ENCODE data around the gene LRRC4.

Gene LRRC4

GRCh38 chr7:128005117-128005516 is 26.1 kb downstream of the LRRC4 start:
- DNase-seq (ENCODE audit: low read depth), result no peak

DNA sequence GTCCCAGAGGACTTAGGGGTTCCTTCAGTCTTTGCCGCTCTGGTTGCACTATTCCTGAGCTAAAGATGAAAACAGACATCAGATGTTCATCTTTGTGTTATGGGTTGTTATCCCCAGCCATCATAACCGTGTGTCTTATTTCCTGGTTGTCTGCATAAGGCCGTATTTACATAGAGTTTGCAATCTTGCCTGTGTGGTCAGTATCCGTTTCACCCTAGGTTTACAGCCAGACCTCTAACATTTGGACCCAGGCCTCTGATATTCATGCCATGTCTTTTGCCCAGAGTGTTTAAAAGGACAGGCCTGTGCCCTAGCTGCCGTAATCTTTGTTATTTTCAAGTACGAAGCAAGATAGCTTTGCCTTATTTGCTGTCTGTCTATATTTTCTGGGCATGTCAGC is 26.6 kb downstream of the LRRC4 start:
- no peak for DNase-seq (ENCODE audit: low read depth)

DNA sequence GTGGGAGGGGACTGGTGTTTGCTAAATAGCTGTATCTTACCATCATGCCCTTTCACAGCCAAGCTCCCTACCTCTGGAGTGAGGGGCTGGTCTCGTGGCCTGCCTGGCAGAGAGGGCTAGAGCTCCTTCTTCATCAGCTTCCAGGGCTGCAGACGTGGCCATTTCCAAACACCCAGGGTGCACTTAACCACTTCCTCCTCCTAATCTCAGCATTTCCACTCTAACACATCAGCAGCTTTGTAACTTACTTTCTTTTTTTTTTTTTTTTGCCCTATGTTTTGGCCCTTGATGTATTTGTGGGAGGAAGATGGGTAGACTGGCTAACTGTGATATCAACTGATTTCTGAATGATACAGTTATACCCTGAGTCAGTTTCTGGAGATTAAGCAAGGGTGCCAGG is 27.4 kb downstream of the LRRC4 start:
- DNase-seq (ENCODE audit: low read depth), result no peak

- DNase-seq (ENCODE audit: low read depth), result no peak
These were observed 28.1 kb downstream of the LRRC4 start for GRCh38 chr7:128003167-128003566.

- peak; percentile 81 for DNase-seq (ENCODE audit: low read depth)
These were observed 30.4 kb downstream of the LRRC4 start for GRCh38 chr7:128000854-128001265.

- DNase-seq (ENCODE audit: low read depth), result peak; percentile 74
These were observed 31.2 kb downstream of the LRRC4 start for GRCh38 chr7:128000048-128000447.

DNA sequence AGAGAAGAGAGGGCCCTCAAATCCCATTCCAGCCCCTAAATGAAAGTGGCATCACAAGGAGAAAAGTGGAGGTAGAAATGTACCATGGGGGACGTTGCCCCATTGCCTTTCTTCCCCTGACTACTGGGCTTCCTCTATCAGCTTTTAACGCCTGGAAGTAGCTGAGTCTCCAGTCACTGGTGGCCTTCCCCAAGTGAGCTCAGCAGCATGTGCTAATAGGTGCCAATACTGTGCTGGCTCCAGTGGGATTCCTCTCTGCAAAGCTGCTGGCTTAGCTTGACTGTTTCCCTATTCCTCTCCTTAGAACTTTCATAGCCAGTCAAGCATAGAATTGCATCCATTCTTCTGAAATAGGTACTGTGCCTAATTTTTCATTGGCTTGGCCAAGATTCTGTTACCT is 32.6 kb downstream of the LRRC4 start:
- no peak for DNase-seq (ENCODE audit: low read depth)

DNA sequence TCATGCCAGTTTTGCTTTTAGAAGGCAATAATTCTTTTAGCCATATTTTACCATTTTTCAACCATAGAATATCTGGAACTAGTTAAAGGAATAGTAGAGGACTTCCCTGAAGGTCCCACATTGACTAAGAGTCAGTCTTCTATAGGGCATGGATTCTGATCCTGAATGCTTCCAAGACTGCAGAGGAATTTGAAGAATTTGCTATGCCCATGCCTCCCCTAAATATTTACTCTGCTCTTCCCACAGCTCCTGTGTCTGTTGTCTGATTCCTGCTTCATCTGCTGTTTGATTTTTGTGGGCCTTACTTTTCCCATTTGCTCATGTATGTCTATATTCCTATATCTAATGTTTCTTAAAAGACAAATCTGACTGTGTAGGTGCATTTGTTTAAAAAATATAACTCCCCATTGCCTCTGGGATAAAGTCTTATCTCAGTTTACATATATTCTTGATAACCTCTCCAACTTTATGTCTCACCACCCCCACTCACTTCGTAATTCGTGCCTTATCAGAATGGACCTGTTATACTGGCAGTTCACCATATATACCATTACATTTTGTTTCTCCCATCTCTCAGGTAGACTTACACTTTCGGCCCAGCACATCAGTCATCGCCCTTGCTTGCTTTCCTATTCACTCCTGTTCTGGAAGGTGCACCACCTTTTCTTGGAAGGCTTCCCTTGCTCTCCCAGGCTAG is 33.9 kb downstream of the LRRC4 start:
- DNase-seq (ENCODE audit: low read depth), result peak; percentile 22

DNA sequence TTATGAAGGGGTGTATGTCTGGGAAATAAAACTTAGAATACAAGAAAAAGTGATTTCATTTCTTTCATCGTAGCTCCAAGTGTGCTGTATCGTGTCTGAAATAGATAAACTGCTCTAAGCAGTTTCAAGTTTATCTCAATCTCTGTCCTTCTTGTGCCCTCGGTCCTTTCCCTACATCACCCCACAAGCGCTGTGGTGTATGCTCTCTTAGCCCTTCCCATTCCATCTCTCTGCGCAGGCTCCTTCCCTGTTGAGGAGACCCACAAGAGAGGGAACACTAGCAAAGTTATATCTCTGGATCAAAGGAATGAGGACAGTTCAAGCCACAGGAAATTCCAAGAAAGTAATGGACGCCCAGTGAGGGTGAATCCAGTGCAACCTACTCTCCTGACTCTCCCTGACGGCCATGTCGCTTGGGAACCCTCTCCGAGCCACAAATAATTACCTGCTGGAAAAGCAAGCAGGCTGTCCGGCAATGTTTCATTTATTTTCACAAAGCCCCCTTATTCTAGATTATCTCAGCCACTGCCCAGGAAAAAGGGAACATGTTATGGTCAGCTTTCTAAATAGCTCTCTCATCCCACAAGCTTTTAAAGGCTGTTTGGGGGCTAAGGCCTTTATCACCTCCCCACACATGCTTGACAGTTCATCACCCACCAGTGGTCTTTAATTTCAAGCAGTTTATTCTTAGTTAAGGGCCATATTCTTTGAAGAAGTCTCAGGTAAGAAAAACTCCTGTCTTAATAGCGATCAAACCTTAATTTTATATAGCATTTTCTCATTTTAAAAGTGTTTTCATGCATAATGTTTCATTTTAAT is 34.8 kb downstream of the LRRC4 start:
- DNase-seq (ENCODE audit: low read depth), result peak; percentile 18

GRCh38 chr7:127995881-127996215 is 35.4 kb downstream of the LRRC4 start:
- peak; percentile 21 for DNase-seq (ENCODE audit: low read depth)

- DNase-seq (ENCODE audit: low read depth), result peak; percentile 38
These were observed 35.9 kb downstream of the LRRC4 start for GRCh38 chr7:127995156-127995880.

- DNase-seq (ENCODE audit: low read depth), result no peak
These were observed 37.2 kb downstream of the LRRC4 start for GRCh38 chr7:127993987-127994386.

DNA sequence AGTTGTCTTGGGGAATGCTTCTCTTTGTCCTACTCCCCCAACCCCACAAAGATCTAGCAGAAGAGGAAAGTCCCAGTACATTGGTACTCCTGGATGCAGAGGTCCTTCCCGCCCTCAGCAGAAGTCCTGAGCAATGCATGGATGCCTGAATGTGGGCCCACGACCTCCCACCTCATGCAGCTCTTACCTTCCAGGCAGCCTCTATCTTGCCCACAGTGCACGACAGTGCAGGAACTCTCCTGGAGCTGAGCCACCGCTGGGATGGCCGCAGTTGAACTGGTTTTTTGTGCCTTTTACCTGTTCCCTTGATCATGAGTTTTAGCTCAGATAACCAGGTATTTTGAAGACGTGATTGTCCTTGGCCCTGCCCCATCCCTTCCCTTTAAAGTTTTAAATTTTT is 37.9 kb downstream of the LRRC4 start:
- DNase-seq (ENCODE audit: low read depth), result no peak

- no peak for DNase-seq (ENCODE audit: low read depth)
These were observed 42.5 kb downstream of the LRRC4 start for GRCh38 chr7:127988751-127989150.

GRCh38 chr7:127986581-127987521 is 44.4 kb downstream of the LRRC4 start:
- DNase-seq (ENCODE audit: low read depth), result peak; percentile 18

DNA sequence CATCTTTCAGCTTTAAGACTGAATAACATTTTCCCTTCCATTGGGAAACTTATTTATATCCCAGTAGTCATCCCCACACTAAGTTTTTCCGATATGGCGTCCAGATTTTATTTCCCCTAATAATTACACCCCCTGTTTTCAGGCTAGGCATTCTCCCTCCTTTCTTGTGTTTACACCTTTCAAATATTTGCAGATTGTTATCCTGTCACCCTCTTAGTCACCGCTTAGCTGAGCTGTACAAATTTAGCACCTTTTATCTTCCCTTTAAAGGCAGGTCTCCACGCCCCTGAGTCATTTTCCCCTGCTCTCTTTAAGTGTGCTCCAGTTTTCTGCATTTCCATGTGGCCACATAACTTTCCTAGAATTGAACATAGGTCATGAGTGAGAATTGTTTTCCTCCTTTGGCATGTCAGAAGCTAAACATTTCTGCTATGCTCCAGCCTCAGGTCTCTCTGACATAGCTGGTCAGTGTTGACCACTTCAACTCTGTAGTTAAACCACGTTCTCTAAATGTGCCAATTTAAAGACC is 47.4 kb downstream of the LRRC4 start:
- peak; percentile 15 for DNase-seq (ENCODE audit: low read depth)

DNA sequence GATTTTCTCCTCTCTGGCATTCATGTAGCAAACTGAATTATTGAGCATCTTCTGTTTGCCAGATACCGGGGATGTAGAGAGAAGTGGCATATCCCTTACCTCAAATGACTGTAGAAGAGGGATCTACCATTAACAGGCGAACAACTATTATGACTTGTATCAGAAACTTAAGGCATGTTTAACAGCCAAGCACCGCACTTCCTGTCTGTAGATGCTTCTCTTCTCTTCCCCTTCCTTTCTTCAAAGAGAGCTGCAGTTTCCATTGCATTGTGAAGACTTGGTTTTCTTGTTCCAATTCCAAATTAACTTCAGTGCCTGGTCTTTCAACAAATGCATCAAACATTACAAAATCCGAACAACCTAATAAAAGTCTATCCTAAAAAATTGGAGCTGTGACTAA is 49.3 kb downstream of the LRRC4 start:
- DNase-seq (ENCODE audit: low read depth), result no peak

- no peak for DNase-seq (ENCODE audit: low read depth)
These were observed 50.3 kb downstream of the LRRC4 start for GRCh38 chr7:127980901-127981300.

DNA sequence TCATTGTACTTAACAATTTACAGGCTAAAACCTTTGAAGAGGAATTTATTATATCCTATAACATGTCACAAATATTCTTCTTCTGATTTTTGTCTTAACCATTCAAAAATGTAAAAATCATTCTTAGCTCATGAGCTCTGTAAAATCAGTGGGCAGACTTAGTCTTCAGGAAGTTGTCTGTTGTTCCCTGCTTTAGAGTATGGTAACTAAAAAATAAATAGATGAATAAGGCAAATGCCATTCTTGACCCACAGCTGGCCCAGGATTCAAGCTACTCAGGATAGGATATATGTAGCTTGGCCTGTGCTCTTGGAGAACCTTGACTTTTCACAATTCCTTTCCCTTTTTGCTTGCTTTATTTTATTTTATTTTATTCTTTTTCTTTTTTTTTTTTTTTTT is 51.5 kb downstream of the LRRC4 start:
- no peak for DNase-seq (ENCODE audit: low read depth)

- no peak for DNase-seq (ENCODE audit: low read depth)
These were observed 52.0 kb downstream of the LRRC4 start for GRCh38 chr7:127979113-127979727.

DNA sequence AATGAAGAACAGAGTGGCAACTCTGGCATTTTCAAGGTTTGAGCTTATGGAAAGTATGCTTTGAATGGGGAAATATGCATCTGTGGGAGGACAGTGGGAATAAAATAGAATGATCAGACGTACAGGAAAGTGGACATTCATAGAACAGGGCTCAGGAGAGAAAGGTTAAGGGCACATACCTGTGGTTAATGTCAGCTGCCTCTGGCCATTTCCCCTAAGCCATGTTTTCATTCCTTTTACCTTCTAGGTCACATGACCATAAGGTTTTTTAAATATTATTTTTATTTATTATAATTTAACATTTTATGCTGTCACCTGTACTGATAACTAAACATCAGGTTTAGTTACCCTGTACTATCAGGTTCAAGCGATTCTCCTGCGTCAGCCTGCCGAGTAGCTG is 52.8 kb downstream of the LRRC4 start:
- DNase-seq (ENCODE audit: low read depth), result peak; percentile 41
